Adrenal gland (tissue), 12 donors: ENCODE measurements around the gene SEC11A. TPM values are rescaled to one million over a fixed set of nuclear protein-coding genes. Genes with fewer than 3 reads are reported as not detected.

ENCODE experiments used
- DNase-seq, 7 donors: peaks; one replicate each; pipeline ENCODE4 v3.0.0-alpha.2; 2019 to 2020
- H3K27ac ChIP-seq, 5 donors: fragments of 200-600 bp; sonication (generic) in 4 of 5; 1 replicate in 3 of 5; 2 replicates in 2 of 5; pipeline versions ENCODE4 v1.5.1 to v1.8.0; 2016 to 2020; ENCODE audit warnings: mild to moderate bottlenecking in 1 of 5
- H3K27me3 ChIP-seq: fragments of 200-600 bp; 2 replicates; pipeline ENCODE4 v1.8.0; 2021
- H3K36me3 ChIP-seq, 2 donors: fragments of 200-600 bp; replicated peaks in 1 of 2; 1 replicate in 1 of 2; 2 replicates in 1 of 2; pipeline versions ENCODE4 v1.5.1 to v1.8.0; 2018 to 2022
- H3K4me1 ChIP-seq, 2 donors: fragments of 200-600 bp; replicated peaks in 1 of 2; 1 replicate in 1 of 2; 2 replicates in 1 of 2; pipeline versions ENCODE4 v1.5.1 to v1.8.0; 2018 to 2021
- H3K4me3 ChIP-seq, 4 donors: fragments of 200-600 bp; sonication (generic) in 3 of 4; one replicate each; pipeline ENCODE4 v1.5.1; 2016 to 2018
- H3K9me3 ChIP-seq, 3 donors: fragments of 200-600 bp; sonication (generic) in 1 of 3; replicated peaks in 1 of 3; 1 replicate in 2 of 3; 2 replicates in 1 of 3; pipeline versions ENCODE4 v1.5.1 to v1.8.0; 2016 to 2021
- POLR2A ChIP-seq, 2 donors: fragments of 450-650 bp; IDR thresholded peaks; one replicate each; pipeline ENCODE4 v1.6.1; 2017; ENCODE audit warnings: antibody characterized with exemption in 2 of 2, mild to moderate bottlenecking in 2 of 2, moderate library complexity in 1 of 2
- WGBS, 4 donors: extraction: QIAGEN DNeasy Blood & Tissue Kit in 2 of 4; methylation state at CpG; one replicate each; pipeline versions ENCODE4 v1.1.5 to v1.1.7; 2013 to 2017; 5-methylcytosine and 5-hydroxymethylcytosine counted together
- intact Hi-C, 2 donors: fragments of 100-400 bp; cut with DNase I; formaldehyde crosslinking; loops; one replicate each; pipeline versions ENCODE4 v1.14.1 to v1.15.0; 2022 to 2023
- polyA plus RNA-seq, 3 donors: library from polyadenylated mRNA; stranded (reverse); fragments of 200-250 nt in 2 of 3; fragments of 350-450 nt in 1 of 3; fragmentation: Illumina TruSeq in 1 of 3; extraction: RNeasy Lipid Tissue Mini Kit (QIAGEN cat#74804) in 1 of 3; gene quantifications; one replicate each; pipeline ENCODE4 v1.2.3, GENCODE V29; 2013 to 2014
- total RNA-seq, 9 donors: library from RNA; depleted of rRNA in 4 of 9; stranded (reverse); fragments of >200 nt in 4 of 9; fragments of 120-200 nt in 1 of 9; fragmentation: NEBNext Ultra II Directional in 1 of 9; extraction: Animal tissue kit (Norgen Biotek cat#: 25700) in 1 of 9; gene quantifications; one replicate each; pipeline versions ENCODE4 v1.1.0 to v1.2.4, GENCODE V29; 2013 to 2023
- TF ChIP-seq, protein P1 (sequence below), 6 experiments: fragments of 450-650 bp in 4 of 6; fragments of 200-600 bp in 2 of 6; sonication (generic) in 1 of 6; IDR thresholded peaks; 1 replicate in 5 of 6; 2 replicates in 1 of 6; pipeline versions ENCODE4 v1.5.1 to v1.8.0; 2016 to 2021; ENCODE audit warnings: antibody characterized with exemption in 6 of 6, mild to moderate bottlenecking in 2 of 6, moderate library complexity in 1 of 6
- donor health status: healthy with polysubstance abuse.
- donor health status: Bipolar disorder and iron deficiency.
- donor health status: DM: yes; HTN: yes; CAD: no.
- donor health status: DM: no; HTN: no; CAD: no.
- donor health status: DM: no; HTN: no; CAD: no.
- donor health status: DM: yes; HTN: yes; CAD: no.

The SEC11A gene
- total and polyA plus RNA-seq, 12 donors: 130 to 240 (median 168) TPM

DNA sequence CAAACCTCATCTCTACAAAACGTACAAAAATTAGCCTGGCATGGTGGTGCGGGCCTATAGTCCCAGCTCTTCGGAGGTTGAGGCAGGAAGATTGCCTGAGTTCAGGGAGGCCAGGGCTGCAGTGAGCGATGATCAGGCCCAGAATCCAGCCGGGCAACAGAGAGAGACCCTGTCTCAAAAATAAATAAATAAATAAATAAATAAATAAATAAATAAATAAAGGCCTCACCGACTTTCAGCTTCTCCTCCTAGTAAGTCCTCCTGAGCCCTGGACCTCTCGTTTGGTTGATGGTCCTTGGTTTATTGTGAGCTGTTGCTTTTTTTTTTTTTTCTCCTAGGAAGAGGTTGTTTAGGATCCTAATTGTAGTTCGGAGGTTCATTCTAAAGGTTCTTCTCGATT is 86.9 kb downstream of the SEC11A start:
- H3K27ac ChIP-seq: no peak overlapping the region
- H3K4me1 ChIP-seq: peaks cover 16 to 21% of the 10 kb centered on the region in 2 donors
- intact Hi-C loops: no loop called here
- DNase-seq: no peak
- 91 to 96% (median 94%) methylated on average over 9 of the region's 9 CpGs for WGBS, 4 donors
- no peaks in the 10 kb centered on the region for H3K27me3 ChIP-seq
- no peaks in the 10 kb centered on the region for H3K9me3 ChIP-seq
- H3K4me3 ChIP-seq: no peak overlapping the region
- TF ChIP-seq POLR2A (IDR thresholded peaks at IDR 0.05): no peak
- TF ChIP-seq, protein P1, sequence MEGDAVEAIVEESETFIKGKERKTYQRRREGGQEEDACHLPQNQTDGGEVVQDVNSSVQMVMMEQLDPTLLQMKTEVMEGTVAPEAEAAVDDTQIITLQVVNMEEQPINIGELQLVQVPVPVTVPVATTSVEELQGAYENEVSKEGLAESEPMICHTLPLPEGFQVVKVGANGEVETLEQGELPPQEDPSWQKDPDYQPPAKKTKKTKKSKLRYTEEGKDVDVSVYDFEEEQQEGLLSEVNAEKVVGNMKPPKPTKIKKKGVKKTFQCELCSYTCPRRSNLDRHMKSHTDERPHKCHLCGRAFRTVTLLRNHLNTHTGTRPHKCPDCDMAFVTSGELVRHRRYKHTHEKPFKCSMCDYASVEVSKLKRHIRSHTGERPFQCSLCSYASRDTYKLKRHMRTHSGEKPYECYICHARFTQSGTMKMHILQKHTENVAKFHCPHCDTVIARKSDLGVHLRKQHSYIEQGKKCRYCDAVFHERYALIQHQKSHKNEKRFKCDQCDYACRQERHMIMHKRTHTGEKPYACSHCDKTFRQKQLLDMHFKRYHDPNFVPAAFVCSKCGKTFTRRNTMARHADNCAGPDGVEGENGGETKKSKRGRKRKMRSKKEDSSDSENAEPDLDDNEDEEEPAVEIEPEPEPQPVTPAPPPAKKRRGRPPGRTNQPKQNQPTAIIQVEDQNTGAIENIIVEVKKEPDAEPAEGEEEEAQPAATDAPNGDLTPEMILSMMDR (IDR thresholded peaks at IDR 0.05): no peak
- no peaks in the 10 kb centered on the region for H3K36me3 ChIP-seq

DNA sequence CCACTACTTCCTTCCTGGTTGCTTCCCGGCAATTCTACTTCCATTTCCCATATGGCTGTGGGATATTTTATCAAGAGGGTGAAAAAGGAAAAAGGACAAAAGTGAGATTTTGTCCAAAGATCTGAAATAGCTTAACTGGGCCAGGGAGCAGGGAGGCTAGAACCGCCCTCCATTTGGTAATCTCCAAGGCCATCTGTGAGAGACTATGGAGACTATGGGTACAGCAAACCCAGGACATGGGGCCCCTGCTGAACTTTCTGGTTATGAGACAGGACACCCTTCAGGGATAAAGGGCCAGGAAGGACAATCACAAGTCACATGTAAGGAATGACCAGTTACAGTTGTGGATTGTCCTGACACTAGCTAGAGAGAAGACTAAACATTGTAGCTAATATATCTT is 90.8 kb downstream of the SEC11A start:
- intact Hi-C loops: no loop called here
- WGBS, 4 donors: 57 to 75% (median 63%) methylated on average over 2 of the region's 2 CpGs
- no peak for DNase-seq
- Histone ChIP-seq H3K27me3 (no peaks in the 10 kb centered on the region), H3K36me3 (peaks cover 0 to 19% of the 10 kb centered on the region in 2 donors), H3K27ac (peak overlapping the region in 2 of 5 donors; percentile 1 to 17), H3K9me3 (peaks cover 0 to 18% (median 0%) of the 10 kb centered on the region in 3 donors), H3K4me3 (no peak overlapping the region), H3K4me1 (no peaks in the 10 kb centered on the region)
- TF ChIP-seq, protein P1 (IDR thresholded peaks at IDR 0.05): no peak
- no peak for TF ChIP-seq POLR2A (IDR thresholded peaks at IDR 0.05)

DNA sequence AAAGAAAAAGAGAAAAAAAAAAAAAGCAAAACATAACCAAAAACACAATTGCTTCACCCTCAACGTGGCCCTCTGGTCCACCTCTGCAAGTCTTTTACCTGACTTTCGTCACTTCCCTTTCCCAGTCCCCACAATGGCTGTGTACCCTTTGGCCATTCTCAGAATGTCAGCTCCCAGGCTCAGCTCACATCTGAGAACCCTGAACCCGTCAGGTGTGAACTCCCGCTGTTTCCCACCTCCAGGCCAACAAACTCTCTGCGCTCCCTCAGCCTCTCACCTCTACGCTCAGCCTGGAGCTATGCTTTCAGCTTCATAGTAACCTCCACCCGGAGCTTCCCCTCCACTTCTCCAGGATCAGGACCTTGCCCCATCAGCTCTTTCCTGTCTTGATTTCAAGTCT is 91.6 kb downstream of the SEC11A start:
- peaks cover 0 to 19% of the 10 kb centered on the region in 2 donors for H3K36me3 ChIP-seq
- no peaks in the 10 kb centered on the region for H3K4me1 ChIP-seq
- no peak overlapping the region for H3K4me3 ChIP-seq
- no peak overlapping the region for H3K27ac ChIP-seq
- 78 to 99% (median 82%) methylated on average over 6 to 7 of the region's 7 CpGs for WGBS, 4 donors
- peaks cover 0 to 18% (median 0%) of the 10 kb centered on the region in 3 donors for H3K9me3 ChIP-seq
- no peak for TF ChIP-seq POLR2A (IDR thresholded peaks at IDR 0.05)
- TF ChIP-seq, protein P1 (IDR thresholded peaks at IDR 0.05): no peak
- DNase-seq: no peak
- intact Hi-C loops: no loop called here
- H3K27me3 ChIP-seq: no peaks in the 10 kb centered on the region

DNA sequence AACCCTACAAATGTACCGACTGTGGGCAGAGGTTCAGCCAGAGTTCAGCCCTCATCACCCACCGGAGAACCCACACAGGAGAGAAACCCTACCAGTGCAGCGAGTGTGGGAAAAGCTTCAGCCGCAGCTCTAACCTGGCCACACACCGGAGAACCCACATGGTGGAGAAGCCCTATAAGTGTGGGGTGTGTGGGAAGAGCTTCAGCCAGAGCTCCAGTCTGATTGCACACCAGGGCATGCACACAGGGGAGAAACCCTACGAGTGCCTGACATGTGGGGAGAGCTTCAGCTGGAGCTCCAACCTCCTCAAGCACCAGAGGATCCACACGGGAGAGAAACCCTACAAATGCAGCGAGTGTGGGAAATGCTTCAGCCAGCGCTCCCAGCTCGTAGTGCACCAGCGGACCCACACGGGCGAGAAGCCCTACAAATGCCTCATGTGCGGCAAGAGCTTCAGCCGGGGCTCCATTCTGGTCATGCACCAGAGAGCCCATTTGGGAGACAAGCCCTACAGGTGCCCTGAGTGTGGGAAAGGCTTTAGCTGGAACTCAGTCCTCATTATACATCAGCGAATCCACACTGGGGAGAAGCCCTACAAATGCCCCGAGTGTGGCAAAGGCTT is 94.5 kb downstream of the SEC11A start:
- TF ChIP-seq POLR2A (IDR thresholded peaks at IDR 0.05): no peak
- TF ChIP-seq, protein P1 (IDR thresholded peaks at IDR 0.05): no peak
- Histone ChIP-seq H3K27me3 (no peaks in the 10 kb centered on the region), H3K9me3 (peaks cover 0 to 18% (median 0%) of the 10 kb centered on the region in 3 donors), H3K36me3 (peaks cover 0 to 19% of the 10 kb centered on the region in 2 donors), H3K4me1 (no peaks in the 10 kb centered on the region), H3K4me3 (no peak overlapping the region), H3K27ac (no peak overlapping the region)
- intact Hi-C loops: no loop called here
- DNase-seq: no peak
- WGBS, 4 donors: 95 to 99% (median 98%) methylated on average over 11 to 17 of the region's 17 CpGs
